ENCODE results near the gene AREG. TPM values are rescaled to one million over a fixed set of nuclear protein-coding genes. Genes with fewer than 3 reads are reported as not detected.

AREG gene
- total and polyA plus RNA-seq, 11 donors: 0.27 to 49.6 (median 1.9) TPM

GRCh38 chr4:74446193-74446868, 1.4 kb downstream of the AREG start:
- 94 to 96% (median 96%) methylated on average over 8 of the region's 8 CpGs for WGBS, 4 donors
- H3K4me1 ChIP-seq: peaks cover 0 to 20% (median 0%) of the 10 kb centered on the region in 12 donors
- no peak for TF ChIP-seq POLR2A (IDR thresholded peaks at IDR 0.05)
- TF ChIP-seq CTCF (IDR thresholded peaks at IDR 0.05): no peak
- no peak for DNase-seq
- no peak overlapping the region for H3K4me3 ChIP-seq
- H3K9me3 ChIP-seq: no peaks in the 10 kb centered on the region
- H3K27me3 ChIP-seq: peaks cover 0 to 4% (median 0%) of the 10 kb centered on the region in 9 donors
- intact Hi-C loops (cut with DNase I): loop anchor here in 4 of 10 donors (5.0 to 10.0 kb wide), 2 partner anchors 69 to 72 kb away; no protein-coding TSS in a partner anchor
- H3K36me3 ChIP-seq: no peaks in the 10 kb centered on the region
- no peak for ATAC-seq
- H3K27ac ChIP-seq: no peak overlapping the region

GRCh38 chr4:74446896-74447295, 2.0 kb downstream of the AREG start:
- Histone ChIP-seq H3K27ac (no peak overlapping the region), H3K9me3 (no peaks in the 10 kb centered on the region), H3K36me3 (no peaks in the 10 kb centered on the region), H3K27me3 (peaks cover 0 to 4% (median 0%) of the 10 kb centered on the region in 9 donors), H3K4me1 (peaks cover 0 to 21% (median 0%) of the 10 kb centered on the region in 12 donors), H3K4me3 (no peak overlapping the region)
- intact Hi-C loops (cut with DNase I): loop anchor here in 4 of 10 donors (5.0 to 10.0 kb wide), 2 partner anchors 70 to 72 kb away; no protein-coding TSS in a partner anchor
- DNase-seq (no peak), ATAC-seq (no peak)
- WGBS, 4 donors: 90 to 97% (median 95%) methylated on average over 1 of the region's 1 CpG
- TF ChIP-seq CTCF (IDR thresholded peaks at IDR 0.05): no peak
- TF ChIP-seq POLR2A (IDR thresholded peaks at IDR 0.05): no peak

- no peak for TF ChIP-seq POLR2A (IDR thresholded peaks at IDR 0.05)
- TF ChIP-seq CTCF (IDR thresholded peaks at IDR 0.05): no peak
- Histone ChIP-seq H3K9me3 (no peaks in the 10 kb centered on the region), H3K36me3 (no peaks in the 10 kb centered on the region), H3K27ac (no peak overlapping the region), H3K4me1 (peaks cover 0 to 21% (median 0%) of the 10 kb centered on the region in 12 donors), H3K27me3 (peaks cover 0 to 4% (median 0%) of the 10 kb centered on the region in 9 donors), H3K4me3 (no peak overlapping the region)
- intact Hi-C loops (cut with DNase I): loop anchor here in 4 of 10 donors (5.0 to 10.0 kb wide), 2 partner anchors 70 to 73 kb away; no protein-coding TSS in a partner anchor
- DNase-seq: no peak
- 92 to 98% (median 95%) methylated on average over 5 of the region's 5 CpGs for WGBS, 4 donors
- no peak for ATAC-seq
These were observed 2.8 kb downstream of the AREG start for GRCh38 chr4:74447636-74448233.

- 87 to 92% (median 89%) methylated on average over 6 of the region's 6 CpGs for WGBS, 4 donors
These were observed 4.8 kb downstream of the AREG start for GRCh38 chr4:74449571-74450297.

More at GRCh38 chr4:74449571-74450297, 4.8 kb downstream of the AREG start:
- H3K27me3 ChIP-seq: peaks cover 0 to 4% (median 0%) of the 10 kb centered on the region in 9 donors
- no peaks in the 10 kb centered on the region for H3K9me3 ChIP-seq
- DNase-seq: no peak
- no peak overlapping the region for H3K27ac ChIP-seq
- H3K4me1 ChIP-seq: peaks cover 0 to 16% (median 0%) of the 10 kb centered on the region in 12 donors
- H3K4me3 ChIP-seq: no peak overlapping the region
- intact Hi-C loops (cut with DNase I): loop anchor here in 4 of 10 donors (5.0 to 10.0 kb wide), 2 partner anchors 72 to 75 kb away; no protein-coding TSS in a partner anchor
- TF ChIP-seq POLR2A (IDR thresholded peaks at IDR 0.05): no peak
- no peak for TF ChIP-seq CTCF (IDR thresholded peaks at IDR 0.05)
- no peak for ATAC-seq
- H3K36me3 ChIP-seq: no peaks in the 10 kb centered on the region
